Stimulated activated CD8-positive, alpha-beta memory T cell treated with anti-CD3 and anti-CD28 coated beads, Interleukin-12 subunit alpha, Interleukin-12 subunit beta, amount 100 ng/mL, for 24 hours (primary cell): ENCODE data around the gene STRBP.

ENCODE experiments used
- DNase-seq: peaks from one replicate; pipeline ENCODE4 v3.0.0-alpha.2; 2020; ENCODE audit errors: extremely low read depth

The STRBP gene

GRCh38 chr9:123099042-123099441 is 169.3 kb downstream of the STRBP start:
- DNase-seq = no peak

GRCh38 chr9:123098096-123098459 is 170.3 kb downstream of the STRBP start:
- DNase-seq = no peak

- no peak for DNase-seq
Observed at GRCh38 chr9:123097430-123098095, 170.8 kb downstream of the STRBP start.

GRCh38 chr9:123096987-123097386 is 171.4 kb downstream of the STRBP start:
- no peak for DNase-seq

GRCh38 chr9:123093141-123093540 is 175.2 kb downstream of the STRBP start:
- no peak for DNase-seq

- DNase-seq = no peak
Observed at GRCh38 chr9:123091459-123091858, 176.9 kb downstream of the STRBP start.

- DNase-seq = no peak
Observed at GRCh38 chr9:123090956-123091355, 177.4 kb downstream of the STRBP start.

GRCh38 chr9:123090198-123090896 is 178.0 kb downstream of the STRBP start:
- no peak for DNase-seq

- no peak for DNase-seq
Observed at GRCh38 chr9:123089790-123090189, 178.6 kb downstream of the STRBP start.

GRCh38 chr9:123089040-123089439 is 179.3 kb downstream of the STRBP start:
- no peak for DNase-seq

GRCh38 chr9:123087359-123087888 is 181.0 kb downstream of the STRBP start:
- no peak for DNase-seq

GRCh38 chr9:123085916-123086315 is 182.5 kb downstream of the STRBP start:
- no peak for DNase-seq

- no peak for DNase-seq
Observed at GRCh38 chr9:123084256-123084655, 184.1 kb downstream of the STRBP start.

- no peak for DNase-seq
Observed at GRCh38 chr9:123083680-123084079, 184.7 kb downstream of the STRBP start.

GRCh38 chr9:123081824-123082223 is 186.6 kb downstream of the STRBP start:
- no peak for DNase-seq

GRCh38 chr9:123080444-123080843 is 187.9 kb downstream of the STRBP start:
- DNase-seq = no peak

- no peak for DNase-seq
Observed at GRCh38 chr9:123074628-123075027, 193.8 kb downstream of the STRBP start.

GRCh38 chr9:123073991-123074422 is 194.4 kb downstream of the STRBP start:
- DNase-seq = no peak

- no peak for DNase-seq
Observed at GRCh38 chr9:123073441-123073840, 194.9 kb downstream of the STRBP start.

GRCh38 chr9:123072407-123072995 is 195.9 kb downstream of the STRBP start:
- no peak for DNase-seq
